Measurements from ENCODE around the gene SCNN1A. TPM values are rescaled to one million over a fixed set of nuclear protein-coding genes. Genes with fewer than 3 reads are reported as not detected.
A peak's percentile ranks its signal among the peaks of the same experiment; 100 is the strongest.

Gene SCNN1A
- total and polyA plus RNA-seq, 2 donors (not counting 1 experiment from before 2014, with no cell fraction given) = under 0.01 to 0.05 TPM

GRCh38 chr12:6310771-6311610 is 64.4 kb downstream of the SCNN1A start:
- H2AFZ ChIP-seq (ENCODE audit: low read length) = no peak overlapping the region
- no peak for TF ChIP-seq EZH2 (IDR thresholded peaks at IDR 0.05; ENCODE audit: low read length, missing control alignments)
- TF ChIP-seq CTCF (conservative IDR thresholded peaks at IDR 0.05 in 1 of 2, IDR thresholded peaks at IDR 0.05 in 1 of 2; ENCODE audit: low read depth in 1 of 2, low read length in 2 of 2) = no peak

GRCh38 chr12:6307529-6307928 is 67.8 kb downstream of the SCNN1A start:
- no peak for DNase-seq (ENCODE audit: low read depth in 2 of 2)
- Histone ChIP-seq H3K4me3 (replicated peaks in 1 of 4; ENCODE audit: control extremely low read depth in 1 of 4, insufficient read depth in 1 of 4, low read depth in 3 of 4, low read length in 4 of 4) (no peak overlapping the region), H3K79me2 (ENCODE audit: control insufficient read depth, insufficient read depth, low read length) (no peaks in the 10 kb centered on the region), H4K20me1 (ENCODE audit: control insufficient read depth, extremely low read depth, insufficient read depth, low read length) (no peaks in the 10 kb centered on the region), H3K36me3 (ENCODE audit: control insufficient read depth, insufficient read depth, low read length) (no peaks in the 10 kb centered on the region), H3K27me3 (ENCODE audit: control insufficient read depth, insufficient read depth, low read length) (peaks cover 17% of the 10 kb centered on the region), H3K9me3 (ENCODE audit: control insufficient read depth, insufficient read depth, low read depth, low read length) (no peaks in the 10 kb centered on the region), H3K27ac (ENCODE audit: insufficient read depth, low read length) (no peak overlapping the region), H3K4me2 (ENCODE audit: extremely low read depth, insufficient read depth, low read length) (no peak overlapping the region), H3K9ac (ENCODE audit: insufficient read depth, low read length) (no peak overlapping the region), H3K4me1 (ENCODE audit: control insufficient read depth, extremely low read depth, insufficient read depth, low read length) (peaks cover 1% of the 10 kb centered on the region), H2AFZ (ENCODE audit: low read length) (no peak overlapping the region)
- no peak for TF ChIP-seq EZH2 (IDR thresholded peaks at IDR 0.05; ENCODE audit: low read length, missing control alignments)
- no peak for TF ChIP-seq CTCF (conservative IDR thresholded peaks at IDR 0.05 in 1 of 2, IDR thresholded peaks at IDR 0.05 in 1 of 2; ENCODE audit: low read depth in 1 of 2, low read length in 2 of 2)

More at GRCh38 chr12:6310771-6311610, 64.4 kb downstream of the SCNN1A start:
- Histone ChIP-seq H3K27ac (ENCODE audit: insufficient read depth, low read length) (no peak overlapping the region), H3K4me3 (replicated peaks in 1 of 4; ENCODE audit: control extremely low read depth in 1 of 4, insufficient read depth in 1 of 4, low read depth in 3 of 4, low read length in 4 of 4) (peak overlapping the region in 1 of 4 experiments; percentile 35), H3K36me3 (ENCODE audit: control insufficient read depth, insufficient read depth, low read length) (no peaks in the 10 kb centered on the region), H3K4me1 (ENCODE audit: control insufficient read depth, extremely low read depth, insufficient read depth, low read length) (peaks cover 8% of the 10 kb centered on the region), H3K79me2 (ENCODE audit: control insufficient read depth, insufficient read depth, low read length) (no peaks in the 10 kb centered on the region), H4K20me1 (ENCODE audit: control insufficient read depth, extremely low read depth, insufficient read depth, low read length) (no peaks in the 10 kb centered on the region), H3K9me3 (ENCODE audit: control insufficient read depth, insufficient read depth, low read depth, low read length) (no peaks in the 10 kb centered on the region), H3K27me3 (ENCODE audit: control insufficient read depth, insufficient read depth, low read length) (peaks cover 17% of the 10 kb centered on the region), H3K9ac (ENCODE audit: insufficient read depth, low read length) (no peak overlapping the region), H3K4me2 (ENCODE audit: extremely low read depth, insufficient read depth, low read length) (peak overlapping the region; percentile 25)
- DNase-seq (ENCODE audit: low read depth in 2 of 2) = no peak

GRCh38 chr12:6306599-6307220 is 68.7 kb downstream of the SCNN1A start:
- Histone ChIP-seq H3K9me3 (ENCODE audit: control insufficient read depth, insufficient read depth, low read depth, low read length) (no peaks in the 10 kb centered on the region), H4K20me1 (ENCODE audit: control insufficient read depth, extremely low read depth, insufficient read depth, low read length) (no peaks in the 10 kb centered on the region), H3K4me3 (replicated peaks in 1 of 4; ENCODE audit: control extremely low read depth in 1 of 4, insufficient read depth in 1 of 4, low read depth in 3 of 4, low read length in 4 of 4) (no peak overlapping the region), H3K36me3 (ENCODE audit: control insufficient read depth, insufficient read depth, low read length) (no peaks in the 10 kb centered on the region), H3K79me2 (ENCODE audit: control insufficient read depth, insufficient read depth, low read length) (no peaks in the 10 kb centered on the region), H3K27me3 (ENCODE audit: control insufficient read depth, insufficient read depth, low read length) (peaks cover 17% of the 10 kb centered on the region), H3K9ac (ENCODE audit: insufficient read depth, low read length) (no peak overlapping the region), H2AFZ (ENCODE audit: low read length) (no peak overlapping the region), H3K4me1 (ENCODE audit: control insufficient read depth, extremely low read depth, insufficient read depth, low read length) (no peaks in the 10 kb centered on the region), H3K27ac (ENCODE audit: insufficient read depth, low read length) (no peak overlapping the region), H3K4me2 (ENCODE audit: extremely low read depth, insufficient read depth, low read length) (no peak overlapping the region)
- TF ChIP-seq EZH2 (IDR thresholded peaks at IDR 0.05; ENCODE audit: low read length, missing control alignments) (no peak), CTCF (conservative IDR thresholded peaks at IDR 0.05 in 1 of 2, IDR thresholded peaks at IDR 0.05 in 1 of 2; ENCODE audit: low read depth in 1 of 2, low read length in 2 of 2) (no peak)
- no peak for DNase-seq (ENCODE audit: low read depth in 2 of 2)
